ENCODE data around the gene IER3IP1. TPM values are rescaled to one million over a fixed set of nuclear protein-coding genes. Genes with fewer than 3 reads are reported as not detected.
A peak's percentile ranks its signal among the peaks of the same experiment; 100 is the strongest.

IER3IP1 gene
- total RNA-seq, 1 donor from 2014 or later = 14.0 TPM

DNA sequence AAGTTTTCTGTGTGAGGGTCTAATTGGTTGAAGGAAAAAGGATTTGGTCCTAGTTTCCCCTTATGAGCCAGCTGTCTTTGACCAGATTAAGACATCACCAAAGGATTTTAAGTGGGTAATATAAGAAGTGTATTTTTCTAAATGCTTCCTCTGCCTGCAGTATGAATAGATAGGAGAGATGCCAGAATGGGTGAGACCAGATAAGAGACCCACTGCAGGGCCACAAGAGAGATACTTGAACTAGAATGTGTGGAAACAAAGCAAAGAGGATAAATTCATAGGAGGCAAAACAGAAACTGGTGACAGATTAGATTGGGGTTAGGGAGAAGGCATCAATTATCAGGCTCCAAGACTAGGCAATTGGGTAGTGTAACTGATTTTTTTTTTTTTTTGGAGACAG is 24.7 kb downstream of the IER3IP1 start:
- Mint-ChIP-seq H3K4me1 (ENCODE audit: unreplicated experiment) (peaks cover 23% of the 10 kb centered on the region), H3K4me3 (peak overlapping the region; percentile 98), H3K36me3 (peaks cover 7% of the 10 kb centered on the region), H3K27me3 (no peaks in the 10 kb centered on the region), H3K27ac (peak overlapping the region; percentile 96), H3K9me3 (no peaks in the 10 kb centered on the region)
- DNase-seq (ENCODE audit: extremely low spot score, unreplicated experiment) = no peak
- TF ChIP-seq, protein P1, sequence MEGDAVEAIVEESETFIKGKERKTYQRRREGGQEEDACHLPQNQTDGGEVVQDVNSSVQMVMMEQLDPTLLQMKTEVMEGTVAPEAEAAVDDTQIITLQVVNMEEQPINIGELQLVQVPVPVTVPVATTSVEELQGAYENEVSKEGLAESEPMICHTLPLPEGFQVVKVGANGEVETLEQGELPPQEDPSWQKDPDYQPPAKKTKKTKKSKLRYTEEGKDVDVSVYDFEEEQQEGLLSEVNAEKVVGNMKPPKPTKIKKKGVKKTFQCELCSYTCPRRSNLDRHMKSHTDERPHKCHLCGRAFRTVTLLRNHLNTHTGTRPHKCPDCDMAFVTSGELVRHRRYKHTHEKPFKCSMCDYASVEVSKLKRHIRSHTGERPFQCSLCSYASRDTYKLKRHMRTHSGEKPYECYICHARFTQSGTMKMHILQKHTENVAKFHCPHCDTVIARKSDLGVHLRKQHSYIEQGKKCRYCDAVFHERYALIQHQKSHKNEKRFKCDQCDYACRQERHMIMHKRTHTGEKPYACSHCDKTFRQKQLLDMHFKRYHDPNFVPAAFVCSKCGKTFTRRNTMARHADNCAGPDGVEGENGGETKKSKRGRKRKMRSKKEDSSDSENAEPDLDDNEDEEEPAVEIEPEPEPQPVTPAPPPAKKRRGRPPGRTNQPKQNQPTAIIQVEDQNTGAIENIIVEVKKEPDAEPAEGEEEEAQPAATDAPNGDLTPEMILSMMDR (conservative IDR thresholded peaks at IDR 0.05) = no peak

DNA sequence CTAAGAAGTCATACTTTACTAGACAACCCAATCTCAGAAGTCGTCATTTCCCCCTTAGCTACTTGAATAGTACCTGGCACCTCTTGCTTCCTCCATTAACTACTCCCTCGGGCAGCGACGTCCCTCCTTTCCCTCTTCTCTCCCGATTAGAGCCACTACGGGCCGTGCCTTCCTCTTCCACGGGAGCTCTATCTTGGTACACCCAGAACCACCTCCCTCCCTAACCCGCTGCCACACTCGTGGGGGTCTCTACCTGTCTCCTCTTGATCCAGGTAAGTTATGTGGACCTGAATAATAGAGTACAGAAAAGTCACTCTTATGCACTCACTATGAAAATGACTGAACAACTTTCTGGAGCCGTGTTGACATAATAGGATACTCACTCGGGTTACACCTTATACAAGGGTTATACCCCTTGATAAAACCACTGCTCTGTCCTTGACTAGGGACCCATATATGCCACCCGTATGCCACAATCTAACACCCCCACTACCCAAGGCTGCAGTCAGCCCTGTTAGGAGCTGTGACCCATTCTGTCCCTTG is 25.3 kb downstream of the IER3IP1 start:
- H3K4me1 Mint-ChIP-seq (ENCODE audit: unreplicated experiment) = peaks cover 23% of the 10 kb centered on the region

DNA sequence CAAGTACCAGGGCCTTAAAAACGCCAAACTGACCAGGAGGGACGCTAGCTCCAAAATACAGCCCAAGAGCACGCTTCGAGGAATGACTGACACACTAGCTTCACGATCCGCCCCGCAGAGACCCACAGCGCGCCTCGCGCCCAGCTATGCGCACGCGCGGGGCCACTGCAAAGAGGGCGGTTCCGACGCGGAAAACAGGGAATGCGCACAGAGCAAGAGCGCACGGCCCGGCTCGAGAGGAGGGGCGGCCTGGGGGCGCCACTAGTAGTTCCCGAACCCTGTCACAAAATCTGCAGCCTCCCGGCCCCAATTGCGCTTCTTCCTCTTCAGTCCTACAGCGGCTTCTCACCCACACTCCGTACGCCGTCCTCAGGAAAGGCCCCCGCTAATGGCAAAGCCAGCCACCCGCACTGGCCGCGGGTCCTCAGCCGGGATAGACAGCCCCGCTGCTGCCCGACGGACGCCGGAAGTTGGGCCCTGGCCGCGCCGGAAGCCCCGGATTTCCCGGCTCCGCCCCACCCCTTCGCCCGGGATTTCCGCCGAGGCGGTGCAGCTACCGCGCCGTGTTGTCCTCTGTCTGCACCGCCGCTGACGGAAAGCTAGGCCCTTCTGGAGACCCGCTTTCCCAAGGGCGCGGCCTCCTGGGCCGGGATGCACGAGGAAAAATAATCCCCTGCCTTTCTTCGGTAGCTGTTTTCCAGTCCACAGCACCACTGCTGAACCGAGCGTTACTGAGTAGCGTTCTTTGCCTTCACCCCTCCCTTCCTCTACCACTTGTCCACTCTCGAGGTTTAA is 25.9 kb downstream of the IER3IP1 start, which contains the start of gene HDHD2:
HDHD2 (minus strand) TSS at position 472 of the 795 bp plus-strand sequence. CDS start 14,061 bp downstream, outside the sequence.
- Mint-ChIP-seq H3K9me3 (no peaks in the 10 kb centered on the region), H3K4me3 (peak within 1 kb of the TSS; percentile 98), H3K36me3 (no peaks in the 10 kb centered on the region), H3K4me1 (ENCODE audit: unreplicated experiment) (peaks cover 27% of the 10 kb centered on the region), H3K27me3 (no peaks in the 10 kb centered on the region), H3K27ac (peak within 1 kb of the TSS; percentile 96)
- DNase-seq (ENCODE audit: extremely low spot score, unreplicated experiment) = peak; percentile 88
- TF ChIP-seq, protein P1 (conservative IDR thresholded peaks at IDR 0.05) = no peak

More for the DNA sequence above, 25.3 kb downstream of the IER3IP1 start:
- H3K36me3 Mint-ChIP-seq = peaks cover 1% of the 10 kb centered on the region
- H3K4me3 Mint-ChIP-seq = peak overlapping the region; percentile 98
- H3K9me3 Mint-ChIP-seq = no peaks in the 10 kb centered on the region
- H3K27ac Mint-ChIP-seq = peak overlapping the region; percentile 96
- H3K27me3 Mint-ChIP-seq = no peaks in the 10 kb centered on the region
- TF ChIP-seq, protein P1 (conservative IDR thresholded peaks at IDR 0.05) = no peak
- DNase-seq (ENCODE audit: extremely low spot score, unreplicated experiment) = no peak

DNA sequence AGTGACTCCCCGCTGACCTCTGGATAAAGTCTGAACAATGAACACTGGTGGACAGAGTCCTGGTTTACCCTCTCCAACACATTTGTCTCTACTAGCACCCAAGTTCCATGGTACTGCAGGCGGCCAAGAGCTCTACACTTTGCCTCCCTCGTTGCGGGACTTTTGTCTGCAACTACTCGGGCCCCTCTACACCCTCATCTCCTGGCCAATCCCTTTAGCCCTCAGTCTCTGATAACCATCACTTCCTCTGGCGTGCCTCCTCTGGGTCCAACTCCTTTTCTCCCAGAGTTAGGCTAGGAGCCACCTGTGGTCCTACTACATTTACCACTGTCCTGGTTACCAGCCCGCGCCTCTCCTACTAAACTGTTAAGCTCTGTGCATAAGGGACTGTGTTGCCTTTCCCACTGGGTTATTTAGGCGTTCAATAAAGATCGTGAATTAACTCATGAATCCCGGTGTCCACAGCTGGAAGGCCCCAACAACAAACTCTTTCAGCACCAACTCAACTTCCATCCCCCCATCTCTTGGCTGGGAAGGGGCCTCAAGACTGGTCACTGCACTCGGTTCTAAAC is 26.6 kb downstream of the IER3IP1 start:
- Mint-ChIP-seq H3K4me1 (ENCODE audit: unreplicated experiment) (peaks cover 27% of the 10 kb centered on the region), H3K9me3 (no peaks in the 10 kb centered on the region), H3K27me3 (no peaks in the 10 kb centered on the region), H3K27ac (peak overlapping the region; percentile 96), H3K36me3 (no peaks in the 10 kb centered on the region), H3K4me3 (peak overlapping the region; percentile 98)
- TF ChIP-seq, protein P1 (conservative IDR thresholded peaks at IDR 0.05) = no peak
- no peak for DNase-seq (ENCODE audit: extremely low spot score, unreplicated experiment)

DNA sequence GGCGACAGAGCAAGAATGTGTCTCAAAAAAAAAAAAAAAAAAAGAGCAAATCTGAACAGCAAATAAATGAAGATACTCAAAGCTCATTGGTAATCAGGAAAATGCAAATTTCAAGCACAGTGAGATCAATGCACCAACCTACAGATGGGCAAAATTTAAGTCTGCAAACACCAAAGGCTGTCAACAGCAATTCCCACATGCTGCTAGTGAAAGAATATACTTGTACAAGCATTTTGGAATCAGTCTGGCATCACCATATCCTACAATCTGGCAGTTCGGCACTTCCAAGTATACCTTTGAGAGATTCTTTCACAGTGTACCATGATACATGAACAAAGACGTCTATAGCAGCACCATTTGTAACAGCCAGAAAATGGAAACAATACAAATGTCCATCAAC is 30.0 kb downstream of the IER3IP1 start:
- no peak for DNase-seq (ENCODE audit: extremely low spot score, unreplicated experiment)
- H3K36me3 Mint-ChIP-seq = peaks cover 4% of the 10 kb centered on the region
- H3K4me3 Mint-ChIP-seq = no peak overlapping the region
- TF ChIP-seq, protein P1 (conservative IDR thresholded peaks at IDR 0.05) = no peak
- no peaks in the 10 kb centered on the region for H3K27me3 Mint-ChIP-seq
- H3K27ac Mint-ChIP-seq = no peak overlapping the region
- H3K9me3 Mint-ChIP-seq = no peaks in the 10 kb centered on the region
- H3K4me1 Mint-ChIP-seq (ENCODE audit: unreplicated experiment) = peaks cover 23% of the 10 kb centered on the region
